ENCODE data around the gene RFX2. TPM values are rescaled to one million over a fixed set of nuclear protein-coding genes. Genes with fewer than 3 reads are reported as not detected.

RFX2 gene
- total RNA-seq, 2 donors from 2014 or later, result 6.6 to 11.0 TPM

GRCh38 chr19:6133231-6133630 is 22.9 kb upstream of the RFX2 start:
- Histone ChIP-seq H3K36me3 (ENCODE audit: control insufficient read depth, insufficient read depth, low read length) (no peaks in the 10 kb centered on the region), H3K9ac (ENCODE audit: extremely low read depth, low read length, poor library complexity, severe bottlenecking) (no peak overlapping the region), H3K9me3 (ENCODE audit: control insufficient read depth, low read length) (peaks cover 9% of the 10 kb centered on the region), H3K4me3 (ENCODE audit: low read length) (no peak overlapping the region), H3K4me1 (ENCODE audit: control insufficient read depth, insufficient read depth, low read length) (no peaks in the 10 kb centered on the region), H3K27me3 (ENCODE audit: control insufficient read depth, insufficient read depth, low read length, poor library complexity, severe bottlenecking) (no peaks in the 10 kb centered on the region), H3K27ac (ENCODE audit: low read depth, low read length) (no peak overlapping the region)
- Mint-ChIP-seq H3K36me3 (ENCODE audit: low read depth) (no peaks in the 10 kb centered on the region), H3K9me3 (peaks cover 3% of the 10 kb centered on the region), H3K27me3 (ENCODE audit: insufficient read depth) (peaks cover 3% of the 10 kb centered on the region), H3K27ac (no peak overlapping the region), H3K4me3 (no peak overlapping the region), H3K4me1 (no peaks in the 10 kb centered on the region)
- no peak for DNase-seq
- 76 to 90% methylated on average over 3 to 5 of the region's 5 CpGs for WGBS, 2 experiments (ENCODE audit: insufficient coverage in 1 of 2, insufficient read length in 1 of 2)
- TF ChIP-seq, protein P1, sequence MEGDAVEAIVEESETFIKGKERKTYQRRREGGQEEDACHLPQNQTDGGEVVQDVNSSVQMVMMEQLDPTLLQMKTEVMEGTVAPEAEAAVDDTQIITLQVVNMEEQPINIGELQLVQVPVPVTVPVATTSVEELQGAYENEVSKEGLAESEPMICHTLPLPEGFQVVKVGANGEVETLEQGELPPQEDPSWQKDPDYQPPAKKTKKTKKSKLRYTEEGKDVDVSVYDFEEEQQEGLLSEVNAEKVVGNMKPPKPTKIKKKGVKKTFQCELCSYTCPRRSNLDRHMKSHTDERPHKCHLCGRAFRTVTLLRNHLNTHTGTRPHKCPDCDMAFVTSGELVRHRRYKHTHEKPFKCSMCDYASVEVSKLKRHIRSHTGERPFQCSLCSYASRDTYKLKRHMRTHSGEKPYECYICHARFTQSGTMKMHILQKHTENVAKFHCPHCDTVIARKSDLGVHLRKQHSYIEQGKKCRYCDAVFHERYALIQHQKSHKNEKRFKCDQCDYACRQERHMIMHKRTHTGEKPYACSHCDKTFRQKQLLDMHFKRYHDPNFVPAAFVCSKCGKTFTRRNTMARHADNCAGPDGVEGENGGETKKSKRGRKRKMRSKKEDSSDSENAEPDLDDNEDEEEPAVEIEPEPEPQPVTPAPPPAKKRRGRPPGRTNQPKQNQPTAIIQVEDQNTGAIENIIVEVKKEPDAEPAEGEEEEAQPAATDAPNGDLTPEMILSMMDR (conservative IDR thresholded peaks at IDR 0.05), result no peak

DNA sequence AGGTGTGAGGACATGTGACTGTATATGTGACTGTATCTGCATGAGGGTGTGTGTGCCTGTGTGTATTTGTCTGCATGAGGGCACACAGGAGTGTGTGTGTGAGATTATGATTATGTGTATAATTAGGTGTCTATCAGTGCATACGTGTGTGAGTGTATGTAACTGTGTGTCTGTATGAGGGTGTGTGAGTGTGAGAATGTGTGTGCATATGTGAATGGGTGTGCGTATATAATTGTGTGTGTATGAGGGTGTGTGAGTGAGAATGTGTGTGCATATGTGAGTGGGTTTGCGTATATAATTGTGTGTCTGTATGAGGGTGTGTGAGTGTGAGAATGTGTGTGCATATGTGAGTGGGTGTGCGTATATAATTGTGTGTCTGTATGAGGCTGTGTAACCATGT is 22.2 kb upstream of the RFX2 start:
- no peak overlapping the region for H3K27ac Mint-ChIP-seq
- Histone ChIP-seq H3K9me3 (ENCODE audit: control insufficient read depth, low read length) (peaks cover 16% of the 10 kb centered on the region), H3K27ac (ENCODE audit: low read depth, low read length) (no peak overlapping the region), H3K27me3 (ENCODE audit: control insufficient read depth, insufficient read depth, low read length, poor library complexity, severe bottlenecking) (no peaks in the 10 kb centered on the region), H3K4me1 (ENCODE audit: control insufficient read depth, insufficient read depth, low read length) (no peaks in the 10 kb centered on the region), H3K4me3 (ENCODE audit: low read length) (no peak overlapping the region), H3K9ac (ENCODE audit: extremely low read depth, low read length, poor library complexity, severe bottlenecking) (no peak overlapping the region), H3K36me3 (ENCODE audit: control insufficient read depth, insufficient read depth, low read length) (no peaks in the 10 kb centered on the region)
- H3K4me3 Mint-ChIP-seq, result no peak overlapping the region
- TF ChIP-seq, protein P1 (conservative IDR thresholded peaks at IDR 0.05), result no peak
- no peak for DNase-seq
- peaks cover 2% of the 10 kb centered on the region for H3K27me3 Mint-ChIP-seq (ENCODE audit: insufficient read depth)
- H3K4me1 Mint-ChIP-seq, result no peaks in the 10 kb centered on the region
- no peaks in the 10 kb centered on the region for H3K36me3 Mint-ChIP-seq (ENCODE audit: low read depth)
- H3K9me3 Mint-ChIP-seq, result peaks cover 10% of the 10 kb centered on the region
- 89 to 92% methylated on average over 4 of the region's 4 CpGs for WGBS, 2 experiments (ENCODE audit: insufficient coverage in 1 of 2, insufficient read length in 1 of 2)

- Mint-ChIP-seq H3K27ac (no peak overlapping the region), H3K27me3 (ENCODE audit: insufficient read depth) (peaks cover 11% of the 10 kb centered on the region), H3K36me3 (ENCODE audit: low read depth) (no peaks in the 10 kb centered on the region), H3K9me3 (peaks cover 22% of the 10 kb centered on the region), H3K4me3 (no peak overlapping the region), H3K4me1 (no peaks in the 10 kb centered on the region)
- no peak for DNase-seq
- Histone ChIP-seq H3K4me3 (ENCODE audit: low read length) (no peak overlapping the region), H3K9ac (ENCODE audit: extremely low read depth, low read length, poor library complexity, severe bottlenecking) (no peak overlapping the region), H3K9me3 (ENCODE audit: control insufficient read depth, low read length) (peaks cover 13% of the 10 kb centered on the region), H3K36me3 (ENCODE audit: control insufficient read depth, insufficient read depth, low read length) (no peaks in the 10 kb centered on the region), H3K27ac (ENCODE audit: low read depth, low read length) (no peak overlapping the region), H3K27me3 (ENCODE audit: control insufficient read depth, insufficient read depth, low read length, poor library complexity, severe bottlenecking) (no peaks in the 10 kb centered on the region), H3K4me1 (ENCODE audit: control insufficient read depth, insufficient read depth, low read length) (no peaks in the 10 kb centered on the region)
- 86 to 90% methylated on average over 4 to 5 of the region's 6 CpGs for WGBS, 2 experiments (ENCODE audit: insufficient coverage in 1 of 2, insufficient read length in 1 of 2)
- TF ChIP-seq, protein P1 (conservative IDR thresholded peaks at IDR 0.05), result no peak
Measured at GRCh38 chr19:6127716-6128335, 17.5 kb upstream of the RFX2 start.

All from endodermal cell (in vitro differentiated cells).